ENCODE data around the gene MBNL3.

The MBNL3 gene

DNA sequence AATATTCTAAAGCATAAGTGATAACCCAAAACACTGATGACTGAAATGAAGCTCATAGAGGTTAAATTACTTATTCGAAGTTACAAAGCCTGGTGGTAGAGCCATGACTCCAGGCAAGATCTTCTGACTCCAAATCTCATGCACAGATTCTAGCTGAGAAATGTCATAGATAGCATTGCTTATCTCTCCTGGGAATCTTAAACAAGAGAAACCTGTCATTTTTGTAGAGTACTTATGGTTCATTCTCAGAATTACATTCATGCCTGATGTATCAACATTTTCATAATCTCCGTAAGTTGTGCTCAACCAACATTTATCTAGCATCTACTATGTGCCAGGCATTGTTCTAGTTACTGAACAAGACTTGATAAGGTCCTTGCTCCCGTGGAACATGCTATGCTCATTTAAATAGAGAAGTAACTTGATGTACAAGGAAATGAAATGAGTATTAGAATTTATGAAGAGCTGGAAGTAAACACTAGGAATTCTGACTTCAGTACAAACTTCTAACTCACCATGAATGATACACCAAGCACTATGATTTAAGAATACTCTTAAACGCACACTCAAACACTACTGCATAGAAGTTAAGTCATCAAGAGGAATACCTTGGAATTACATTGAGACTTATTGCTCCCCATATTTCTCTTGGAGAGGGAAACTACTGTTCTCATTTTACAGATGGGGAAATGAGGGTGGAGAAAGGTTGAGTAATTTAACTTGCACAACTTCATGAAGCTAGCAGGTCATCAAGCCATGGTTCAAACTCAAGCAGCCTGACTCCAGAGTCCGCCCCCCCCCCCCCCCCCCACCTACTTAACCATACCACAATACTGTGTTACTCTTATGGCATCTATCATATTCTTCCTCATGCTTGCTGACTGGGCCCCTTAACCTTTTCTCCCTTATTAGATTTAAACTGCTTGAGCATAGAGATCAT lies 45.4 kb downstream of the MBNL3 start:
- TF ChIP-seq, protein P1, sequence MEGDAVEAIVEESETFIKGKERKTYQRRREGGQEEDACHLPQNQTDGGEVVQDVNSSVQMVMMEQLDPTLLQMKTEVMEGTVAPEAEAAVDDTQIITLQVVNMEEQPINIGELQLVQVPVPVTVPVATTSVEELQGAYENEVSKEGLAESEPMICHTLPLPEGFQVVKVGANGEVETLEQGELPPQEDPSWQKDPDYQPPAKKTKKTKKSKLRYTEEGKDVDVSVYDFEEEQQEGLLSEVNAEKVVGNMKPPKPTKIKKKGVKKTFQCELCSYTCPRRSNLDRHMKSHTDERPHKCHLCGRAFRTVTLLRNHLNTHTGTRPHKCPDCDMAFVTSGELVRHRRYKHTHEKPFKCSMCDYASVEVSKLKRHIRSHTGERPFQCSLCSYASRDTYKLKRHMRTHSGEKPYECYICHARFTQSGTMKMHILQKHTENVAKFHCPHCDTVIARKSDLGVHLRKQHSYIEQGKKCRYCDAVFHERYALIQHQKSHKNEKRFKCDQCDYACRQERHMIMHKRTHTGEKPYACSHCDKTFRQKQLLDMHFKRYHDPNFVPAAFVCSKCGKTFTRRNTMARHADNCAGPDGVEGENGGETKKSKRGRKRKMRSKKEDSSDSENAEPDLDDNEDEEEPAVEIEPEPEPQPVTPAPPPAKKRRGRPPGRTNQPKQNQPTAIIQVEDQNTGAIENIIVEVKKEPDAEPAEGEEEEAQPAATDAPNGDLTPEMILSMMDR (IDR thresholded peaks at IDR 0.05; ENCODE audit: low read depth, low read length), result no peak
- no peak for DNase-seq (ENCODE audit: extremely low read depth, low read depth)

DNA sequence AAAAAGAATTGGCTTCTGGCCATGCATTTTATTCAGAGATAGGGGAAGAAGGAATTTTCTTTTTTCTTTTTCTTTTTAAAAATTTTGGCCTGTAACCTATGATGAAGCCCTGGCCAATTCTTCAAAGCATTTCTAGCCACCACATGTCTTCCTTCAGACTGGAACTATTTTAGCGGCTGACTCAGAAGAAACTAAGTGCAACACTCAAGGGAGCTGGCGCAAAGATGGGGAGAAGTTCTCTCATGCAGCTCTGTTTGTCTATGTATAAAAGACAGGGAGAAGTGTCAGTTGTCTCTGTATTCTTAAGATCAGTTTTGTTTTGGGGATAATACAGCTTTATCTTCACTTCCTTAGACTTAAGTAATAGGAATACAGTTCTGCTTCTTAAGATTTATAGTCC lies 46.1 kb downstream of the MBNL3 start:
- TF ChIP-seq, protein P1 (IDR thresholded peaks at IDR 0.05; ENCODE audit: low read depth, low read length), result no peak
- DNase-seq (ENCODE audit: extremely low read depth, low read depth), result no peak

DNA sequence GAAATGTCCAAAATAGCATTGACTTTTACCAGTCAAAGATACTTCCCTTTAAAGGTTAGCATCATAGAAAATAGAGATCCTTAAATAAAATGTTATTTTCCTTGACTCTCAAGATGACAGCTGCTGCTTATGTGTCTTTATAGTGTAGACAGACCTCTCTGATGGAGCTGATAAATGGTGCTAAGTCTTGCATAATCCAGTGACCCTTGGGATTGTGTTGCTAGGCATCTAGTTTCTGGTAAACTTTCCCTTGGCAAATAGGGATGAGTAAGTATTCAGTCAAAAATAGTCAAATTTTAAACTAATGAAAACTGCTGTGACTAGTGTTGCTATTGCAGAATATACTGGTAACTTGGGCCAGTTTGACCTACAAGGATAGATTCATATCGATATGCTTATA lies 53.6 kb downstream of the MBNL3 start:
- no peak for DNase-seq (ENCODE audit: extremely low read depth, low read depth)
- TF ChIP-seq, protein P1 (IDR thresholded peaks at IDR 0.05; ENCODE audit: low read depth, low read length), result no peak

DNA sequence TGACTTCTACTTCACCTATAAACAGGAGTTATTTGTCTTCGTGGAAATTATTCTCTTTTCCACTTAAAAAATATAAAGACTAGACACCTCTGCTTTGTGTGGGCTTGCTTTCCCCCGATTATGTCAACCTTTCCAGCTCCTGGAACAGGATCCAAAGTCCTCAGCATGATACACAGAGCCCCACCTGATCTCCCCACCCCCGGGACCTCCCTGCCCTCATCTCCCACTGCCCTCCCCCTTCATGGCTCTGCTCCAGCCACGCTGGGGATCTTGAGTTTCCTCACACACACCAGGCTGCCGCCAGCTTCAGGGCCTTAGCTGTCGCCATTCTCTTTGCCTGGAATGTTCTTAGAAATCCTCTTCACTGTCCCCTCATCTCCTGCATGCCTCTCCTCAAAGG lies 55.3 kb downstream of the MBNL3 start:
- TF ChIP-seq, protein P1 (IDR thresholded peaks at IDR 0.05; ENCODE audit: low read depth, low read length), result no peak

DNA sequence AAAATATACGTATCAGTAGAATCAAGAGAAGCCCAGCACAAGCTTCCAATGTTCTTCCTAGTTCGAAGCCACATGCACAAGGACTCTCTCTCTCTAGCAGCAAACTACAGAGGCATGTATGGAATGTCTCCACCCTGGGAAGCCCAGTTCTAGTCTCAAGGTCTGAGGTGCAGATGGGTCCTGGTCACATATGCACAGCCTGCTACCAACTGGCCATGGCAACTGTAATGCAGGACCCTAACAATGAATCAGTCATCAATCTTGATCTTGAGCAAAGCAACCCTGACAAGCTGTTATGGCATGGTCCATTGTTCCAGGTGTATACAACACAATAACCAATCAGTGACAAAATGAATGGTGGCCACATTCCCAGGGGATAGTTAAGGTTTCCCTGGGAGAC lies 55.8 kb downstream of the MBNL3 start:
- TF ChIP-seq, protein P1 (IDR thresholded peaks at IDR 0.05; ENCODE audit: low read depth, low read length), result no peak

More for the DNA sequence above, 55.3 kb downstream of the MBNL3 start:
- no peak for DNase-seq (ENCODE audit: extremely low read depth, low read depth)

DNA sequence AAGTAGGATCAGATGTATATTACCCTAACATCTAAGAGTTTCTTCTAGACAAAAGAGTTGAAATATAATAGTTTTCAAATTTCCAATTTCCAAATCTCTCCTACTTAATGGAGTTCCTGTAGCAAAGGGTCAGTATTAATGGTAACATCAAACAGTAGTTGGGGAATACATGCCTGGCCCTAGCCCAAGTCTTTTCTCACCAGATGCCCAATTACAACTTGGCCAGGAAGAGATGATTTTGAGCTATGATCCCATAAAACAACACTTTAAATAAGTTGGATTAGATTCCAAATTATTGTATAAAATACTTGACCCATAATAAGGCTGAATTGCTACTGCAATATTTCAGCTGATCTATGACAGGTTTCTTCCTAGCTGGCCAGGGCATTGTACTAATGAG lies 59.9 kb downstream of the MBNL3 start:
- no peak for DNase-seq (ENCODE audit: extremely low read depth, low read depth)
- TF ChIP-seq, protein P1 (IDR thresholded peaks at IDR 0.05; ENCODE audit: low read depth, low read length), result no peak

More for the DNA sequence above, 55.8 kb downstream of the MBNL3 start:
- DNase-seq (ENCODE audit: extremely low read depth, low read depth), result no peak

DNA sequence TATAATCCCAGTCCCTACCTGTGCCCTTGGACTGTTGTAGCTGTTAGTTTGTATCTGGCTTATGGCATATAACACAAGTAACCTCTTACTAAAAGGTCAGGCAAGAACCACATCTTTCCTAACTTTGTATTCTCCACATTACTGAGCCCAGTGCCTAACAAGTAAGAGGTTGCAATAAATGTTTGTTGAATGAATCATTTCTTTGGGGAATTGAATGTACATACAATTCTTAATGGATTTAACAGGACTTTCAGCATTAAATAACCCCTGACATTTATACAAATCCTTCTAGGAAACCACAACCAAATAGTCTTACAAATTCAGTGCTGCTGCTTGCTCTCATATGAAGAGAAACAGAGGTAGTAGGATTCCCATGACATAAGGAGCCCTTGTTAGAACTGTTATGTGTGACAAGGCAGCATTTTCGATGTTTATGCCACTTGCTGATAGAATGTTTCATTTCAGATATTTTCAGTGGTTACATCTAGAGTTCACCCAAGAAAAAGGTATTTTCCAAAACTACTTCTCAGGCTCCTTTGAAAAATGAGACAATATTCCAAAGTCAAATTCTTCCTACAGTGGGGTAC lies 62.0 kb downstream of the MBNL3 start:
- DNase-seq (ENCODE audit: extremely low read depth, low read depth), result peak; percentile 15

More for the DNA sequence above, 62.0 kb downstream of the MBNL3 start:
- TF ChIP-seq, protein P1 (IDR thresholded peaks at IDR 0.05; ENCODE audit: low read depth, low read length), result no peak

Data from AG09319 (cell line).